Measurements from ENCODE around the gene PDE2A. TPM values are rescaled to one million over a fixed set of nuclear protein-coding genes. Genes with fewer than 3 reads are reported as not detected.

The PDE2A gene
- total RNA-seq, 4 donors from 2014 or later, result 54.0 to 339 (median 84.6) TPM

DNA sequence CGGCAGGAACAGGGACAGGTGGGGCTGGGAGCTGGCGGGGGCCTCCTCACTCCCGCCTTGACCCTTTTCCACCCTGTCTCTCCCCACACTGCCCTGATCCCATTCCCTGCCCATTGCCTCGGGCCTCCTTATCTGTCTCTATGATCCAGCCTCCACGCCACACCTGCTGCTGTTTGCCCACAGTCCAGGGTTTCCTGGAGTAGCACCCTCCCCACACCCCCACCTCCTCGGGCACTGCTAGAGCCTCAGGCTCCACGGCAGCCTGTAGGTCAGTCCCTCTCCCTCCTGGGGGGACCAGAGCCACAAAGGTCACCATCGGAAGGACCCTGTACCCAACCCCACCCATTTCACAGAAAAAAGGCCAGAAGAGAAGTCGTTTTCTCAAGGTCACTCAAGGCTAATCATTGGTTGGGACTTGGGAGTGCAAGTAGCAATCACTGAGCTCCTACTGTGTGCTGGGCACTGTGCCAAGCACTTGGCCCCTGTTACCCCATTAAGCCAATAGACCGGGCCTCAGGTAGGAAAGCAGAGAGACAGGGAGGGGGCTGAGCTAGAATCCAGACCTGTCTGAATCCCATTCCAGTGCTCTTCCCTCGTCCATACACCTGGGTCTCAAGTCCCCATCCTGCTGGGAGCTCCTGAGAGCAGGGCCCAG lies 71.8 kb downstream of the PDE2A start:
- DNase-seq (ENCODE audit: low spot score) (no peak), ATAC-seq (ENCODE audit: low FRiP score) (no peak)
- TF ChIP-seq, protein P1, sequence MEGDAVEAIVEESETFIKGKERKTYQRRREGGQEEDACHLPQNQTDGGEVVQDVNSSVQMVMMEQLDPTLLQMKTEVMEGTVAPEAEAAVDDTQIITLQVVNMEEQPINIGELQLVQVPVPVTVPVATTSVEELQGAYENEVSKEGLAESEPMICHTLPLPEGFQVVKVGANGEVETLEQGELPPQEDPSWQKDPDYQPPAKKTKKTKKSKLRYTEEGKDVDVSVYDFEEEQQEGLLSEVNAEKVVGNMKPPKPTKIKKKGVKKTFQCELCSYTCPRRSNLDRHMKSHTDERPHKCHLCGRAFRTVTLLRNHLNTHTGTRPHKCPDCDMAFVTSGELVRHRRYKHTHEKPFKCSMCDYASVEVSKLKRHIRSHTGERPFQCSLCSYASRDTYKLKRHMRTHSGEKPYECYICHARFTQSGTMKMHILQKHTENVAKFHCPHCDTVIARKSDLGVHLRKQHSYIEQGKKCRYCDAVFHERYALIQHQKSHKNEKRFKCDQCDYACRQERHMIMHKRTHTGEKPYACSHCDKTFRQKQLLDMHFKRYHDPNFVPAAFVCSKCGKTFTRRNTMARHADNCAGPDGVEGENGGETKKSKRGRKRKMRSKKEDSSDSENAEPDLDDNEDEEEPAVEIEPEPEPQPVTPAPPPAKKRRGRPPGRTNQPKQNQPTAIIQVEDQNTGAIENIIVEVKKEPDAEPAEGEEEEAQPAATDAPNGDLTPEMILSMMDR (IDR thresholded peaks at IDR 0.05), result no peak

DNA sequence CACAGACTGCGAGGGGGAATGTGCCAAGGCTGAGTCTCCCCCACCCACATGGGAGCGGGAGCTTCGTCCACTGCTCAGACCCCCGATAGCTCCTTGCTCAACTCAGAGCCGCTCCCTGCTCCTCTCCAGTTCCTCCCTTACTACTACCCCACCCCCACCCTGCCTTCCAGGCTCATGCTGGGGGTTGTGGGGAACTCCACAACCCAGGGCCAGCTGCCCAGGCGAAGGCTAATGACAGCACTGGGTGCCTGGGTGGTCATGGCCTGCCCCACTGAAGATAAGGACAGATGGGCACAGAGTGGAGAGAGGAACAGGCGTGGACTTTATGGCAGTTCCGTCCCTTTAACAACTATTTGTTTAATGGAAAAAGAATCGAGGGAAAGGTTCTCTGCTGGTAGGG lies 73.7 kb downstream of the PDE2A start:
- no peak for ATAC-seq (ENCODE audit: low FRiP score)
- TF ChIP-seq, protein P1 (IDR thresholded peaks at IDR 0.05), result no peak
- DNase-seq (ENCODE audit: low spot score), result no peak

DNA sequence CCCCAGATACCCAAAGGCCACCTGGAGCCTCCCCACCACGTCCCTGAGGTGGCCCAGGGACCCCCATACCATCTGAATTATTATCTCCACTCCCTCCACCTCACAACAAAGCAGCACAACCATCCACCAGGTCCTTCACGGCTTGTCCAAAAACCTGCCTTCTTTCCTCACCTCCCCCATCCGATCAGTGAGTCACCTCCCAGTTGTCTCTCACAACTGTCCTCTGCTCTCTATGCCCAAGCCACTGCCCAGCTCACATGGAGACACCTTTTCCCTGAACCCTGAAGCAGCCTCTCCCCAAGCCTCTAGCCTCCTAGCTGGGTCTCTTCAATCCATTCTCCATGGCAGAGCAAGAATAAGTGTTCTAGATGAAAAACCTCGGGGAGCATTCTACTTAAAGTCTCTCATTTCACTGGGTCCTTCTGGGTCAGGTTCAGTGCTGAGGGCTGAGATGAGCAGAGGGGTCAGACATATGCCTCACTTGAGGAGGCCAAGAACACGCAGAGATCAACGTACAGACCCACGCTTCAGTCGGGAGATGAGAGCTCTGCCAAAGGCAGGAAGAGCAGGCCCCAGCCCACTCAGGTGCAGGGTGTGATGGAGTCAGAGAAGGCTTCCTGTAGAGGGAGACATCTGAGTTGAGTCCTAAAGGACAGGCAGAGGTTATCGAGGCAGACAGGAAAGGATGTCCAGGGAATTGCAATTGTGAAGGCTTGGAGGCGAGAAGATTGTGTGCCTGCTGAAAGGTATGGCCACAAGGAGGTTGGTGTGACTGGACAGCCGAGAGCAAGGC lies 74.7 kb downstream of the PDE2A start:
- DNase-seq (ENCODE audit: low spot score) (no peak), ATAC-seq (ENCODE audit: low FRiP score) (peak; percentile 53)
- TF ChIP-seq, protein P1 (IDR thresholded peaks at IDR 0.05), result no peak

DNA sequence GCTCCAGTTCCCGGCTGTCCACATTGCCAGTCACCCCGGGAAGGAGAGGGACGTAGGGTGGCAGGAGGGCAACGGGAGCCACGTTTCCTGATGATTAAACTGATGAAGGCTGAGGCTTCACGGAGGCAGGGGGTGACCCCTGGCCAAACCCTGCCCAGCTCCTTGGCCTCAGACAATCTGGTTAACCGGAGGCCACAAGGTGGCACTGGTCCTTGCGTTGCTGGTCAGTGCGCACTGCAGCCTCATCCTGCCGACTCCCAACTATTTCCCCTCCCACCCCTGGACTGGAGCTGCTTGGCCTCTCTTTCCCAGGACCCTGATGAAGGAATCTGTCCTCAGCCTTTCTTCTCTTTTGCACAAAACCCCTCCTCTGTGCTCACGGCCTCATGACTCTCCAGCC lies 75.3 kb downstream of the PDE2A start:
- TF ChIP-seq, protein P1 (IDR thresholded peaks at IDR 0.05), result no peak
- DNase-seq (ENCODE audit: low spot score) (no peak), ATAC-seq (ENCODE audit: low FRiP score) (peak; percentile 33)

DNA sequence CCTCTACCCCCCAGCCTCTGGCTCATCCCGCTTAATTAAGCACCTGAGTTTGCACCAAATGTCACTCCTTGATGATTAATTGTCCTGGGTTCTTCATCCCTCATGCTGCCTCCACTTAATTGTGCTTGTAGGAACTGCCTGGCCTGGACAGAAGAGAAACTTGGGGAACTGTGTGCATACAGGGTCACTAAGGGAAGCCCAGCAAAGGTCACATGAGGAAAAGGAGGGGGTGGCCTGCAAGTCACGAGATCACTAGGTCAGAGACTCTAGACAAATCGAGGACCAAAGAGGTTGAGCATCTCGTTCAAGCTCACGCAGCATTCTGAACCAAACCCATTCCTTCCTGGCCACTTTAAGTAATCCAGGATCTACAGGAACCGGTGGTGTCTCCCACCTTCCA lies 75.8 kb downstream of the PDE2A start:
- no peak for ATAC-seq (ENCODE audit: low FRiP score)
- TF ChIP-seq, protein P1 (IDR thresholded peaks at IDR 0.05), result no peak
- DNase-seq (ENCODE audit: low spot score), result no peak

DNA sequence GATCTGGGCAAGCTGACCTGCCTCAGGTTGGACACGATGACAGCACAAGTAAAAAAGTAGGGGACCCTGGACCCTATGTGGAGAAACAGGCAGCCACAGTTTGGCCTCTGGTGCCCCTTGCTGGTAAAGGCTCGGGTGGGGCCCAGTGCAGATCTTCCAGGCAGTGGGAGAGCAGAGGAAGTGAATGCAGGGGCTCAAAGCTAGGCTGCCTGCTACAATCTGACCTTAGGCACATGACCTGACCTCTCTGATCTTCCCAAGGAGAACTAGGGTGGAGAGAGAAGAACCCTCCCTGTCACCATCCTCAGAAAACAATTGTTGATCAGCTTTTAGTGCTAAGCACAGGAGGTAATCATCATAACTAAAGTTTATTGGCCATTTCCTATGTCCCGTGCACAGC lies 76.5 kb downstream of the PDE2A start:
- TF ChIP-seq, protein P1 (IDR thresholded peaks at IDR 0.05), result no peak
- ATAC-seq (ENCODE audit: low FRiP score), result no peak
- DNase-seq (ENCODE audit: low spot score), result no peak

DNA sequence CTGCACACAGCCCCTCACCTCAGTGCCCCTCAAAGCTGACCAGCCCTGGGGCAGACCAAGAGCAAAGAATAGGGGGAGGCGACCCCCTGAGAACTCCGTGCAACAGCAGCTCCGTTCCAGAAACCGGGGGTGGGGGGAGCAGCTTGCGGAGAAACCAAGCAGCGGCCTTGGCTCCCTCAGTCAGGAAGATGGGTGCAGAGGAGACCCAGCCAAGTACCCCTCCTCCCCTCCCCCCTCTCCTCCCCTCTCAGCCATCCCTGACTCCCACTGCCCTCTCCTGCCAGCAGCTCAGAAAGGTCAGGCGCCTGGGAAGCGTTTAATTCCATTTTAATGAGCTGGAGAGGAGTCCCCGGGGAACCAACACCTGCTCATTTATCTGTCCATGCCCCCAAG lies 78.9 kb downstream of the PDE2A start:
- DNase-seq (ENCODE audit: low spot score) (no peak), ATAC-seq (ENCODE audit: low FRiP score) (no peak)
- TF ChIP-seq, protein P1 (IDR thresholded peaks at IDR 0.05), result no peak

All from omental fat pad (tissue), 4 donors.